H9 (cell line): Measurements from ENCODE around the gene LAMP2. TPM values are rescaled to one million over a fixed set of nuclear protein-coding genes. Genes with fewer than 3 reads are reported as not detected.

Experiments
- DNase-seq: peaks from one replicate; pipeline ENCODE4 v3.0.0-alpha.2; 2017
- H2AFZ ChIP-seq: one replicate; pipeline ENCODE4 v1.6.1; 2013; ENCODE audit warnings: mild to moderate bottlenecking, low read length, control low read depth, moderate library complexity
- H2AK5ac ChIP-seq: 2 replicates; pipeline ENCODE4 v1.6.1; 2013; ENCODE audit warnings: low read length, control low read depth, mixed read lengths; ENCODE audit not compliant: insufficient read length
- H2BK120ac ChIP-seq: one replicate; pipeline ENCODE4 v1.6.1; 2013; ENCODE audit warnings: low read depth, mild to moderate bottlenecking, low read length, control low read depth, inconsistent platforms; ENCODE audit not compliant: poor library complexity, severe bottlenecking
- H2BK12ac ChIP-seq: 2 replicates; pipeline ENCODE4 v1.6.1; 2013; ENCODE audit warnings: low read length, control low read depth, mixed read lengths, low read depth; ENCODE audit not compliant: insufficient read length
- H2BK15ac ChIP-seq: 2 replicates; pipeline ENCODE4 v1.6.1; 2013; ENCODE audit warnings: low read depth, low read length, control low read depth
- H2BK20ac ChIP-seq: one replicate; pipeline ENCODE4 v1.6.1; 2013; ENCODE audit warnings: low read depth, mild to moderate bottlenecking, low read length, control low read depth, inconsistent platforms; ENCODE audit not compliant: poor library complexity, severe bottlenecking
- H2BK5ac ChIP-seq: 2 replicates; pipeline ENCODE4 v1.6.1; 2013; ENCODE audit warnings: low read length, control low read depth, mixed read lengths; ENCODE audit not compliant: insufficient read length
- H3K14ac ChIP-seq: 2 replicates; pipeline ENCODE4 v1.6.1; 2013; ENCODE audit warnings: low read length, control low read depth; ENCODE audit not compliant: insufficient read depth
- H3K18ac ChIP-seq: 2 replicates; pipeline ENCODE4 v1.6.1; 2013; ENCODE audit warnings: low read depth, mild to moderate bottlenecking, mixed read lengths, low read length, control low read depth; ENCODE audit not compliant: insufficient read length
- H3K23ac ChIP-seq: 2 replicates; pipeline ENCODE4 v1.6.1; 2013; ENCODE audit warnings: low read length, control low read depth, mixed read lengths, low read depth; ENCODE audit not compliant: insufficient read length
- H3K23me2 ChIP-seq: 2 replicates; pipeline ENCODE4 v1.6.1; 2013; ENCODE audit warnings: low read depth, mild to moderate bottlenecking, mixed read lengths, low read length, control low read depth; ENCODE audit not compliant: insufficient read length, poor library complexity, severe bottlenecking
- H3K27ac ChIP-seq: 2 replicates; pipeline ENCODE4 v1.5.1; 2013; ENCODE audit warnings: low read length, control low read depth, mixed read lengths, low read depth; ENCODE audit not compliant: insufficient read length
- H3K27me3 ChIP-seq: 2 replicates; pipeline ENCODE4 v1.6.1; 2013; ENCODE audit warnings: low read length, control low read depth, inconsistent platforms; ENCODE audit not compliant: insufficient read depth
- H3K4ac ChIP-seq: 2 replicates; pipeline ENCODE4 v1.6.1; 2013; ENCODE audit warnings: low read depth, mild to moderate bottlenecking, control low read depth, inconsistent platforms, low read length, moderate library complexity
- H3K4me1 ChIP-seq: 2 replicates; pipeline ENCODE4 v1.6.1; 2013; ENCODE audit warnings: low read length, control low read depth, inconsistent platforms; ENCODE audit not compliant: insufficient read depth
- H3K4me2 ChIP-seq: 2 replicates; pipeline ENCODE4 v1.6.1; 2013; ENCODE audit warnings: low read length, control low read depth, mixed read lengths; ENCODE audit not compliant: insufficient read length, insufficient read depth
- H3K56ac ChIP-seq: 2 replicates; pipeline ENCODE4 v1.6.1; 2013; ENCODE audit warnings: low read depth, mild to moderate bottlenecking, mixed read lengths, low read length, control low read depth; ENCODE audit not compliant: insufficient read length
- H3K79me1 ChIP-seq: 2 replicates; pipeline ENCODE4 v1.6.1; 2013; ENCODE audit warnings: low read depth, mild to moderate bottlenecking, moderate library complexity, low read length, control low read depth, inconsistent platforms; ENCODE audit not compliant: insufficient read depth, poor library complexity, severe bottlenecking
- H3K79me2 ChIP-seq: 2 replicates; pipeline ENCODE4 v1.6.1; 2013; ENCODE audit warnings: low read length, control low read depth, inconsistent platforms; ENCODE audit not compliant: insufficient read depth
- H3K9ac ChIP-seq: 2 replicates; pipeline ENCODE4 v1.6.1; 2013; ENCODE audit warnings: low read length, control low read depth, mixed read lengths; ENCODE audit not compliant: insufficient read length; ENCODE audit errors: extremely low read depth
- H3K9me3 ChIP-seq: one replicate; pipeline ENCODE4 v1.6.1; 2013; ENCODE audit warnings: low read depth, low read length, inconsistent platforms; ENCODE audit not compliant: control insufficient read depth
- H3T11ph ChIP-seq: one replicate; pipeline ENCODE4 v1.6.1; 2013; ENCODE audit warnings: mild to moderate bottlenecking, low read length, control low read depth, inconsistent platforms
- H4K20me1 ChIP-seq: one replicate; pipeline ENCODE4 v1.6.1; 2013; ENCODE audit not compliant: control insufficient read depth, insufficient read length, insufficient read depth
- H4K5ac ChIP-seq: 2 replicates; pipeline ENCODE4 v1.6.1; 2013; ENCODE audit warnings: low read depth, mild to moderate bottlenecking, mixed read lengths, low read length, control low read depth; ENCODE audit not compliant: insufficient read length
- H4K8ac ChIP-seq: replicated peaks from 2 replicates; pipeline ENCODE4 v1.6.1; 2013; ENCODE audit warnings: low read length, control low read depth, mixed read lengths, low read depth; ENCODE audit not compliant: insufficient read length
- H4K91ac ChIP-seq: 2 replicates; pipeline ENCODE4 v1.6.1; 2013; ENCODE audit warnings: low read depth, mild to moderate bottlenecking, moderate library complexity, mixed read lengths, low read length, control low read depth; ENCODE audit not compliant: insufficient read length
- H3K27ac Mint-ChIP-seq, 3 experiments: 2 replicates in 2 of 3; 3 replicates in 1 of 3; pipeline ENCODE4 v1.8.0; 2020 to 2021; ENCODE audit warnings: mixed read lengths in 3 of 3, mild to moderate bottlenecking in 1 of 3, moderate library complexity in 1 of 3
- H3K27me3 Mint-ChIP-seq: 2 replicates; pipeline ENCODE4 v1.8.0; 2021; ENCODE audit warnings: low read depth, mild to moderate bottlenecking, moderate library complexity, mixed read lengths
- H3K36me3 Mint-ChIP-seq, 3 experiments: 2 replicates in 2 of 3; 3 replicates in 1 of 3; pipeline ENCODE4 v1.8.0; 2020 to 2021; ENCODE audit warnings: low read depth in 3 of 3, mixed read lengths in 3 of 3; ENCODE audit not compliant: insufficient read depth in 1 of 3
- H3K4me1 Mint-ChIP-seq, 2 experiments: 2 replicates each; pipeline ENCODE4 v1.8.0; 2020; ENCODE audit warnings: mixed read lengths in 2 of 2
- H3K4me3 Mint-ChIP-seq, 2 experiments: 2 replicates in 1 of 2; 3 replicates in 1 of 2; pipeline ENCODE4 v1.8.0; 2020 to 2021; ENCODE audit warnings: mild to moderate bottlenecking in 2 of 2, mixed read lengths in 2 of 2, moderate library complexity in 1 of 2
- H3K9me3 Mint-ChIP-seq, 2 experiments: 2 replicates in 1 of 2; 3 replicates in 1 of 2; pipeline ENCODE4 v1.8.0; 2020; ENCODE audit warnings: mild to moderate bottlenecking in 2 of 2, mixed read lengths in 2 of 2, moderate library complexity in 1 of 2
- WGBS: extraction: QIAGEN DNeasy Blood & Tissue Kit; methylation state at CpG from one replicate; pipeline ENCODE4 v1.1.7; 2013; ENCODE audit warnings: missing lambda C conversion rate, low lambda C conversion rate, mixed read lengths; ENCODE audit not compliant: insufficient read length; ENCODE audit errors: extremely low coverage; 5-methylcytosine and 5-hydroxymethylcytosine counted together
- total RNA-seq: library from RNA; stranded (reverse); gene quantifications from 2 replicates; pipeline ENCODE4 v1.2.1, GENCODE V29; 2021
- TF ChIP-seq, protein P1 (sequence below): fragments of 200-600 bp; sonication (generic); conservative IDR thresholded peaks from 3 replicates; pipeline ENCODE4 v1.8.0; 2021; ENCODE audit warnings: antibody characterized with exemption, mild to moderate bottlenecking

Gene LAMP2
- total RNA-seq, 1 experiment from 2014 or later = 27.7 TPM

DNA sequence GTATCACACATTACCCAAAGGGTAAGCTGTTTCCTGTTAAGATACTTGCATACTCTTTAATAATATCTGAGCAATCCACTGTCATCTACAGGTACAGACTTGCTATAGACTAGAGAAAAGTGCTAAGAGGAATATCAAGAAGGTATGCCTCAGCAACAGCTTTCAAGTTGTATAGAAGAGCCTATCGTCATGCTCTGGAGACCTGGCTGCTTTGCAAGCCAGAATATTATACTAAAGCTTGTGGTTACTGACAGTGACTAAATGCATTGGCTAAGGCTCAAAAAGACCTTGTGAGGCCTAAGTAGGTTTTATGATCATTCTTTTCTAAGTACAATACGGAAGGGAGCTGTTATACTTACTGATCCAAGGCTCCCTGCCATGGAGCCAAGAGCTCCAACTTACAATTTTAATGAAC is 11.3 kb downstream of the LAMP2 start:
- H3K4me2 ChIP-seq = no peak overlapping the region
- H2BK12ac ChIP-seq = no peak overlapping the region
- Mint-ChIP-seq H3K27me3 (no peaks in the 10 kb centered on the region; the same call in 1 of the 2 replicates), H3K27ac (no peak overlapping the region), H3K4me1 (peaks cover 3 to 10% of the 10 kb centered on the region in 2 experiments; a peak in 3 of 4 replicates), H3K4me3 (no peak overlapping the region), H3K36me3 (peaks cover 1 to 13% (median 13%) of the 10 kb centered on the region in 3 experiments), H3K9me3 (peaks cover 47 to 55% of the 10 kb centered on the region in 2 experiments)
- no peak overlapping the region for H3K23ac ChIP-seq
- peaks cover 9% of the 10 kb centered on the region for H3K9me3 ChIP-seq
- H2BK5ac ChIP-seq = no peak overlapping the region
- no peak for DNase-seq
- no peak overlapping the region for H2AFZ ChIP-seq
- no peaks in the 10 kb centered on the region for H3K23me2 ChIP-seq
- H3K18ac ChIP-seq = no peak overlapping the region
- no CpG with 5 or more reads among the region's 2 CpGs for WGBS
- H2AK5ac ChIP-seq = no peak overlapping the region
- no peak overlapping the region for H3K27ac ChIP-seq
- no peaks in the 10 kb centered on the region for H3K79me2 ChIP-seq
- H3K27me3 ChIP-seq = no peaks in the 10 kb centered on the region
- no peak overlapping the region for H3T11ph ChIP-seq
- H4K91ac ChIP-seq = no peak overlapping the region
- no peak overlapping the region for H4K8ac ChIP-seq
- no peak overlapping the region for H3K14ac ChIP-seq
- no peak overlapping the region for H2BK20ac ChIP-seq
- no peak overlapping the region for H3K4ac ChIP-seq
- H2BK15ac ChIP-seq = no peak overlapping the region
- H3K4me1 ChIP-seq = no peaks in the 10 kb centered on the region
- no peaks in the 10 kb centered on the region for H4K20me1 ChIP-seq
- TF ChIP-seq, protein P1, sequence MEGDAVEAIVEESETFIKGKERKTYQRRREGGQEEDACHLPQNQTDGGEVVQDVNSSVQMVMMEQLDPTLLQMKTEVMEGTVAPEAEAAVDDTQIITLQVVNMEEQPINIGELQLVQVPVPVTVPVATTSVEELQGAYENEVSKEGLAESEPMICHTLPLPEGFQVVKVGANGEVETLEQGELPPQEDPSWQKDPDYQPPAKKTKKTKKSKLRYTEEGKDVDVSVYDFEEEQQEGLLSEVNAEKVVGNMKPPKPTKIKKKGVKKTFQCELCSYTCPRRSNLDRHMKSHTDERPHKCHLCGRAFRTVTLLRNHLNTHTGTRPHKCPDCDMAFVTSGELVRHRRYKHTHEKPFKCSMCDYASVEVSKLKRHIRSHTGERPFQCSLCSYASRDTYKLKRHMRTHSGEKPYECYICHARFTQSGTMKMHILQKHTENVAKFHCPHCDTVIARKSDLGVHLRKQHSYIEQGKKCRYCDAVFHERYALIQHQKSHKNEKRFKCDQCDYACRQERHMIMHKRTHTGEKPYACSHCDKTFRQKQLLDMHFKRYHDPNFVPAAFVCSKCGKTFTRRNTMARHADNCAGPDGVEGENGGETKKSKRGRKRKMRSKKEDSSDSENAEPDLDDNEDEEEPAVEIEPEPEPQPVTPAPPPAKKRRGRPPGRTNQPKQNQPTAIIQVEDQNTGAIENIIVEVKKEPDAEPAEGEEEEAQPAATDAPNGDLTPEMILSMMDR = no peak
- H3K56ac ChIP-seq = no peak overlapping the region
- no peak overlapping the region for H2BK120ac ChIP-seq
- no peak overlapping the region for H3K9ac ChIP-seq
- no peak overlapping the region for H4K5ac ChIP-seq
- no peaks in the 10 kb centered on the region for H3K79me1 ChIP-seq
